ENCODE measurements around the gene GABBR1.

Gene GABBR1

GRCh38 chr6:29649701-29650673 lies 17.0 kb upstream of the GABBR1 start:
- H3K27me3 ChIP-seq (ENCODE audit: low read depth, low read length) = no peaks in the 10 kb centered on the region
- H2AFZ ChIP-seq (ENCODE audit: low read depth, low read length) = peak overlapping the region; percentile 97
- no peaks in the 10 kb centered on the region for H3K79me2 ChIP-seq (ENCODE audit: low read length)
- H4K20me1 ChIP-seq (ENCODE audit: insufficient read depth, low read length) = no peaks in the 10 kb centered on the region
- H3K27ac ChIP-seq (ENCODE audit: low read length) = peak overlapping the region; percentile 78
- H3K36me3 ChIP-seq (replicated peaks; ENCODE audit: low read depth, low read length) = no peaks in the 10 kb centered on the region
- H3K9me3 ChIP-seq (ENCODE audit: insufficient read depth, low read length) = no peaks in the 10 kb centered on the region
- H3K9ac ChIP-seq (ENCODE audit: low read length) = peak overlapping the region; percentile 80
- H3K4me1 ChIP-seq (ENCODE audit: low read length) = 0 out of 2 replicates have a peak, but pooled peaks cover 4% of the 10 kb centered on the region
- H3K4me3 ChIP-seq (ENCODE audit: low read length) = peak overlapping the region; percentile 94
- peak overlapping the region; percentile 90 for H3K4me2 ChIP-seq (ENCODE audit: low read length)
- peak; percentile 71 for TF ChIP-seq CTCF (IDR thresholded peaks at IDR 0.05; ENCODE audit: low read depth, low read length)
- TF ChIP-seq EZH2phosphoT487 (IDR thresholded peaks at IDR 0.05; ENCODE audit: low read depth) = no peak

- Histone ChIP-seq H2AFZ (ENCODE audit: low read depth, low read length) (no peak overlapping the region), H3K36me3 (replicated peaks; ENCODE audit: low read depth, low read length) (no peaks in the 10 kb centered on the region), H3K4me1 (ENCODE audit: low read length) (peaks cover 5% of the 10 kb centered on the region; the same call in 1 of the 2 replicates), H3K4me3 (ENCODE audit: low read length) (no peak overlapping the region), H3K4me2 (ENCODE audit: low read length) (no peak overlapping the region), H3K9me3 (ENCODE audit: insufficient read depth, low read length) (no peaks in the 10 kb centered on the region), H4K20me1 (ENCODE audit: insufficient read depth, low read length) (no peaks in the 10 kb centered on the region), H3K79me2 (ENCODE audit: low read length) (no peaks in the 10 kb centered on the region), H3K27ac (ENCODE audit: low read length) (no peak overlapping the region), H3K27me3 (ENCODE audit: low read depth, low read length) (no peaks in the 10 kb centered on the region), H3K9ac (ENCODE audit: low read length) (no peak overlapping the region)
- TF ChIP-seq EZH2phosphoT487 (IDR thresholded peaks at IDR 0.05; ENCODE audit: low read depth) (no peak), CTCF (IDR thresholded peaks at IDR 0.05; ENCODE audit: low read depth, low read length) (peak; percentile 54)
These were observed 15.1 kb upstream of the GABBR1 start for GRCh38 chr6:29647927-29648642.

- no peak overlapping the region for H3K9ac ChIP-seq (ENCODE audit: low read length)
- no peak overlapping the region for H2AFZ ChIP-seq (ENCODE audit: low read depth, low read length)
- no peak for TF ChIP-seq EZH2phosphoT487 (IDR thresholded peaks at IDR 0.05; ENCODE audit: low read depth)
- no peak for TF ChIP-seq CTCF (IDR thresholded peaks at IDR 0.05; ENCODE audit: low read depth, low read length)
- no peak overlapping the region for H3K27ac ChIP-seq (ENCODE audit: low read length)
- H3K9me3 ChIP-seq (ENCODE audit: insufficient read depth, low read length) = no peaks in the 10 kb centered on the region
- H3K4me1 ChIP-seq (ENCODE audit: low read length) = peaks cover 5% of the 10 kb centered on the region; the same call in 1 of the 2 replicates
- H3K4me2 ChIP-seq (ENCODE audit: low read length) = no peak overlapping the region
- no peaks in the 10 kb centered on the region for H4K20me1 ChIP-seq (ENCODE audit: insufficient read depth, low read length)
- no peaks in the 10 kb centered on the region for H3K27me3 ChIP-seq (ENCODE audit: low read depth, low read length)
- H3K4me3 ChIP-seq (ENCODE audit: low read length) = no peak overlapping the region
- no peaks in the 10 kb centered on the region for H3K36me3 ChIP-seq (replicated peaks; ENCODE audit: low read depth, low read length)
- H3K79me2 ChIP-seq (ENCODE audit: low read length) = no peaks in the 10 kb centered on the region
These were observed 8.6 kb upstream of the GABBR1 start for GRCh38 chr6:29641430-29642148.
